SHP77 (cell line): ENCODE results near the gene RNF41.

Experiments
- DNase-seq, 2 experiments: peaks; one replicate each; lab custom pipeline; 2025; lab: John Stamatoyannopoulos, UW

The RNF41 gene

DNA sequence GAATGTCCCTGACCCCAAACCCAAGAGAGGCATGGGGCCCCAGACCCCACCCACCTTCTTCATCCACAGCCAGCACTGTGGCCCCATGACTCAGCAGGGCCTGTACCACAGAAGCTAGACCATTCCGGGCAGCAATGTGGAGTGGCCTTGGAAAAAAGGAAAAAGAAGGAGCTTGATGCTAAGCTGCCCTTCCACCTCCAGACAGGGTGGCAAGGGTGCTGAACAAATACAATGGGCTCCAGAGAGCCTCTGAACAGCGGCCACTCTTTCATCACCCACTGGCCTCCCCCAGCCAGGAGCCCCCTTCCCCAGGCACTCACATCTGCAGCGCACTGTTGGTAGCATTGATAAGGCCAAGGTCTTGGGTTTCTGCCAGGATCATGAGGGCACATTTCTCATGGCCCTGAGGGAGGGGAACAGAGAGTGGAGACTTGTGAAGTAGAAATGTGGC lies 22.0 kb upstream of the RNF41 start:
- DNase-seq = no peak

DNA sequence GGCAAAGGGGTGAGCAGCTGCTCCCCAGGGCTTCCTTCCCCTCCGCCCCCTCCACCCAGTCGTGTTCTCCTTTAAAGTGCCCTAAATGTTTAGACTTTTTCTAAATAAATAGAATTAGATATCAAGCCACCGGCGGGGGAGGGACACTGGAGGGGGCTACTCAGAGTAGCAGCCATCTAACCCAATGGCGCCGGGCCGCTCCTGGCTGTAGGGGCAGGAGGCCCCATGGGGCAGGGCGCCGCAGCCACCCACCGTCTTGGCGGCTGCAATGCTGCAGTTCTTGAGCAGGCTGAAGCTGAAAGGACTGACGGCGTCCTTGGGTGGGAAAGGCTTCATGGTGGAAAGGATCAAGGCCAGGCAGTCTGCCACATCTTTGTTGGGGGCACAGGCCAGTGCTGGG lies 21.3 kb upstream of the RNF41 start:
- DNase-seq = no peak

DNA sequence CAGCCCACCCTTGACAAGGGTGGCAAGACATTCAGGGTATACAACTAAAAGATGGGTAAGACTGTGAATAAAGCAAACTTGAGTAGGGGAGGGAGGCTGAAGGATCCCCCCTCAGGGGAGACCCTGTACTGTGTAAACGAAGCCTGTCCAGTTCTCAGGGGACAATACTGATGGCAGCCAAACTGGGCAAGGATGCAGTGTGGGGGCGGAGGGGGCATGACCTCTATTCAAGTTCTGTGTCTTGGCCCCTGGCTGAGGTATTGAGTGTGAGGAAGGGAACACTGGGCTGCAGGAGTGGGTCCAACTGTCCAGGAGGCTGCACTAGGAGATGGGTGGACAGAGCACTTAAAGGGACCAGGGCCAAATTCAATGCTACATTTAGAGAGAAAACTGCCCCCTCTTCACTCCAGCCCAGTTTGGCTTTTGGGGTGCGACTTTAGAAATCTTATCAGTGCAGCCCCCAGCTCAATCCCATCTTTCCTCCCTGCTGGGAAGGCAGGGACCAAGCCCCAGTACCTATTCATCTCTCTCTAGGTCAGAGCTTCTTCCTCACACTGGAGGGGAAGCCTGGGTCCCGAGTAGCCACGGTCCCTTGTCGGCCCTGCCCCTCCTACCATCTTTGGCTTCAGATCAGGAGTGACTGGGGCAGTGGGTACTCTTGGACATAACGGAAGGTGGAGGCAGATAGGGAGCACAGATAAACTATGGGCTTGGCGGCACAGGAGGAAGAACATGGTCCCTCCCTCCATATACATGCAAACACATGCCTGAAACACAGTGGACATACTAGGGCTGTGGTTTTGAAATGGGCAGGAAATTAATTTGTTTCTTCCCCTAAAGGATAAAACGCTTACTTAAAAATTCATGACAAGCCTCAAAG lies 19.9 kb upstream of the RNF41 start:
- no peak for DNase-seq

DNA sequence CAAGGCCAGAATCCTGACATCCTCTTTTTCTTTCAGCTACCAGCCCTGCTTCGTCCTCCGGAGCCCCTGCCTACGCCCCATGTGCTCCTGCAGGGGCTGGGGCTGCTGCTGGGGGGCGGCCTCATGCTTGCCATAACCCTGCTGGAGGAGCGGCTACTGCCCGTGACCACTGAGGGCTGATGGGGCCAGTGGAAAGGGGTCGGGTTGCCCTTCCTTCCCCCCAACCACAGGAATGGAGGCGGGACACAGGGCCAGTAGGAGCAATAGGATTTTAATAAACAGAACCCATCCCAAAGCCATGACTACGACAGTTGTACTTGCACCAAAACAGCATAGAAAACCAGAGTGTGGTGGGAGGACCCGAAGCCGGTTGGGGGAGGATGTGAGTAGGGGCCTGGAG lies 15.8 kb upstream of the RNF41 start:
- no peak for DNase-seq

DNA sequence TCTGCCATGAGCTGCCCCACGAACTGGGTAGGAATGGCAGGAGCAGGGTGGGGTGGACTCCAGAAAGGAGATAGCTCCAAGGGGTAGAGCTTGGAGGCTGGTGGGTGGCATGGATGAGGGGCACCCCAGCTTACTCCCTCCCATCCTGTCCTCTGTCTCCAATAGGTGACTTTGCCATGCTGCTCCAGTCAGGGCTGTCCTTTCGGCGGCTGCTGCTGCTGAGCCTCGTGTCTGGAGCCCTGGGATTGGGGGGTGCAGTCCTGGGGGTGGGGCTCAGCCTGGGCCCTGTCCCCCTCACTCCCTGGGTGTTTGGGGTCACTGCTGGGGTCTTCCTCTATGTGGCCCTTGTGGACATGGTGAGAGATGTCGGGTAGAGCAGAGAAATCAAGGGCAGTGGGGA lies 15.3 kb upstream of the RNF41 start:
- no peak for DNase-seq

DNA sequence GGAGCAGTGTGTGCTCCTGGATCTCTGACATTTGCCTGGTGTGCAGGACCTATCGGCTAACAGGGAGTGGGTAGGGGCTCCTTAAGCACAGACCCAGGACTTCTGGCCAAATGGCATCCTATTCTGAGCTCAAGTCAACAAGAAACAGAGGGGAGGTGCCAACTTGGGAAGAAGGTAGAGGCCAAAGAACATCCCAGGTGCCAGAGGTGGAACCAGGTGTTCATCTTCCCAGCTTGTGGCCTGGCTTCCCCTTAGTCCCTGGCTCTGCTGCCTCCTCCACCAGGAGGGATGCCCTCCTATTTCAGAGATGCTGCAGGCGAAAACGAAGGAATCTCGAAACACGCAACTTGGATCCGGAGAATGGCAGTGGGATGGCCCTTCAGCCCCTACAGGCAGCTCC lies 14.4 kb upstream of the RNF41 start:
- DNase-seq = no peak

DNA sequence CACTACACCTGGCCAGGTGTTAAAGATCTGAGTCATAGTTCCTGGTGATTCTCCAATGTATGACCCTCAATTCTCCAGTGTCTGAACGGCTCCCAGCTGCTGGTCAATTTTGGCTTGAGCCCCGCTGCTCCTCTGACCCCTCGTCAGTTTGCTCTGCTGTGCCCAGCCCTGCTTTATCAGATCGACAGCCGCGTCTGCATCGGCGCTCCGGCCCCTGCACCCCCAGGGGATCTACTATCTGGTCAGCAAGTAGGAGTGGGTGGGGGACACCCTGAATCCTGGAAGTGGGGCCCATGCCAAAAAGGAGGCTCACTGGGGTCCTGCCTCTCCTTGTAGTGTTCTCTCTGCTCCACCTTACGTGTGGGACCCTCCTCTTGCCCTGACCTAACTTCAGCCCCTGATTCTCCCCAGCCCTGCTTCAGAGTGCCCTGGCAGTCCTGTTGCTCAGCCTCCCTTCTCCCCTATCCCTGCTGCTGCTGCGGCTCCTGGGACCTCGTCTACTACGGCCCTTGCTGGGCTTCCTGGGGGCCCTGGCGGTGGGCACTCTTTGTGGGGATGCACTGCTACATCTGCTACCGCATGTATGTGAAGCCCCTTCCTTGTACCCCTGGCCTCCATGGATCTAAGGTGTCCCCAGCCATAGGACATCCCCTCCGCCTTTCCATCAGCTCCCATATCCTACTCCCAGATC lies 13.2 kb upstream of the RNF41 start:
- no peak for DNase-seq

DNA sequence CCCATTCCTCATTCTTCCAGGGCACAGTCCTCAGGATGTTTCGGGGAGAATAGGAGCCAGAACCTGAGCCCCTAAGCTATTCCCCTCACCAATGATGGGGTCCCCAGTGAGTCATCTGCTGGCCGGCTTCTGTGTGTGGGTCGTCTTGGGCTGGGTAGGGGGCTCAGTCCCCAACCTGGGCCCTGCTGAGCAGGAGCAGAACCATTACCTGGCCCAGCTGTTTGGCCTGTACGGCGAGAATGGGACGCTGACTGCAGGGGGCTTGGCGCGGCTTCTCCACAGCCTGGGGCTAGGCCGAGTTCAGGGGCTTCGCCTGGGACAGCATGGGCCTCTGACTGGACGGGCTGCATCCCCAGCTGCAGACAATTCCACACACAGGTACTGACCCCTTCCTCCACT lies 9.5 kb upstream of the RNF41 start:
- DNase-seq = no peak

DNA sequence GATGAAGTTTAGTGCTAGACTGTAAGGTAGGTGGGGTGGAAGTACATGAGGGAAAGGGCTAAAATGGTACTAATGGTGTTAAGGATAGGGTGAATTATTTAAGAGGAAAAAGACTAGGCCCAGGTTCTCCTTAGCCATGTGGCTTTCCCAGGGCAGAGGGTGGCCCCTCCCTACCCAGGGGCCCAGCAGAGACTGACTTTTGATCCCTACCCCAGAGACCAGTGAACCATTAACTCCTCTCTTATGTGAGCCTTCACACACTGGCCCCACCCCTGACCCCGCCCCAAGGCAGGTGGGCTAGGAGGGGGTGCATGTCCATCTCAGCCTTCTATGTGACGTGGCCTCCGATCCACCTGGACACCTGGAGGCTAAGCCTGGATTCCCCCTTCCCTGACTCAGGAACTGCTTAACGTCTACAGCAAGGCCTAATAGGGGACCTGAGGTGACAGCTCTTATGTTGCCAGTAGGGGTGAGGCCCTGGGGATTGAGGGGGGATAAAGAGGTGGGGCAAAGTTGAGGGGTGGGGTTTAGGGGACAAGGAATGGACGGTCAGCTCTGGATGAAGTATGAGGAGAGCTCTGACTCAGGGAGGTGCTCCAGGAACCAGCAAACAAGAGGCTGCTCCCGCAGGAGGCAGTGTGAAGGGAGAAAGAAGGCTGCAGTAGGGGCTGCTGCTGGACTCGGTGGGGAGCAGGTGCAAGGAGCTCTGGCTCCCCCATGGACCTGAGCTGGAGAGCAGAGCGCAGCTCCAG lies 8.9 kb upstream of the RNF41 start:
- no peak for DNase-seq

DNA sequence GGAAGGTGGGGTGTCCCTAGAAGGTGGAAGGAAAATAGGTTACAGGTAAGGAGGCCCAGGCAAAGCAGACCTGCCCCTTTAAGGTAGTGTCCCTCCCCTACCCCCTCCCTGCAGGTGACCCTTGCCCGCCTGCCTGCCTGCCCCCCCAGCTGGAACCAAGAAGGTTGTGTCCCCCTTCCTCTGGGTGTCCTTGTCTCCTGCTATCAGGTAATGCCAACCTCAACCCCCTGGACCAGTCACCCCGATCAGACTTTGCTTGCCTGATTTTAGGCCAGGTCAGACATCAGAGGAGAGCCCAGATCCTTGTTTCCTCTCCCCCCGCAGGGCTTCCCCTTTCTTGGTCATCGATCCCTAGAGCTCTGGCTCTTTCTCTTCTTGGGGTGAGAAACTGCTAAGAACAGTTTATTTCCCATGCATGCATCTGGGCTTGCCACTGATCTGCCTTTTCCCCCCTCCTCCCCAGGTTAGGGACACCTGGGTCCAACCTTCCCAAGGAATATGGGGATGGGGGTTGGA lies 8.3 kb upstream of the RNF41 start, which contains the start of gene SLC39A5:
Gene SLC39A5 (plus strand): TSS at position 136 of the 516 bp plus-strand sequence. CDS start 1,224 bp downstream, outside the sequence.
- no peak for DNase-seq

DNA sequence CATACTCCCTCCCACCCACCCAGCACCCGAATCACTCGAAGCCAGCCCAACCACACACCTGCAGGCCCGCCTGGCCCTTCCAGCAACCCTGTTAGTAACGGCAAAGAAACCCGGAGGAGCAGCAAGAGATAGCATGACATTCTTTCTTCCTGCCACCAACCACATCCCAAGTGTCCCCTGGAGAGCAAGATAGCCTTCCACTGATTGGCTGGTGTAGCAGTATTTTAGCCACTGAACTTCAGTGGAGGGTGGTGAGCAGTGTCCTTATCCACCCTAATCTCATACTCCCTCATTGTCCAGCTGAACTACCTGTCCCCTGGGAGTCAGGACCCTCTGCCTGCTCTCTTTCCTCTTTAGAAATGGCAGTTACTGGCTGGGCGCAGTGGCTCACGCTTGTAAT lies 7.4 kb upstream of the RNF41 start:
- DNase-seq = no peak

DNA sequence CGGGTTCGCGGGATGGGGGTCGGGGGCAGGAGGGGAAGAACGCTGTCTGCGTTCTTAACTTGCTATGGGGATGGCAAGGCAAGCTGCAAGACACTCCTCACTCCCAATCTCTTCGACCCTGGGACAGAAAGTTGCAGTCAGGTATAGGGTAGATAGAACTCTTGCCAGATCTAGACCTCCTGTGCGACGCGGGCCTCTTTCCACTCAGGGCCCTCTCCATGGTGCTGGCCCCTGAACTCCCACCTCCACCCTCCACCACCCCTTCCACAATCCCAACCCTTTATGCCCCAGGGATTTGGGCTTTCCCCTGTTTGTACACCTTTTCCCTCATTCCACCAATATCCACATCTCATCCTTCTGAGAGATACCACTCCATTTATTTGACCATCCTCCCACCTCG lies 3.2 kb upstream of the RNF41 start:
- no peak for DNase-seq

DNA sequence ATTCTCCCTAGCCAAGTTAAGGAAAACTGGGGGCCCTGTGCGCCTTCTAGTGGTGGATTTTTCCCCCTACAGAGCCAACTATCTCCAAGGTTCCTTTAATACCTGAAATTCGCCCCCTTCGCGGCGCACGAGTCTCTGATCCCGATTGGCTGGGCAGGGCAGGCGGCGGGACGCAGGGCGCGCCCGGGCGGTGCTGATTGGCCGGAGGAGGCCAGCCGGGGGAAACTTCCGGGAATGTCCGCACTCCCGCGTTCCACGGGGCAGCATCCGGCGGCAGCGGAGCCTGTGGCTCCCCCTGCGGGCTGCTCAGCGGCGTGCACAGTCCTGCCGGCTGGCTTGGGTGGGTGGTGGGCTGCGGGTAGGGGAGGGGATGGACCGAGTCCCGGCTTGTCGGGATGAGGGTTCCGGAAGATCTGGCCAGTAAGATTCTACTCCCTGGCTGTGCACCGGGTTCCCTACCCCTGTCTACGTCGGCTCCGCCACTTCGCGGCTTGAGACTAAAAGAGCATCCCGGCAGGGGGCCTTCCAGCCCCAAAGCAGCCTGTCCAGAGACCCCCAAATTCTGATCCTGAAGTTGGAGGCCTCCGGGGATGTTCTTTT lies 2.5 kb upstream of the RNF41 start, which contains the start of gene NABP2:
Gene NABP2 (plus strand): TSS at position 241 of the 600 bp plus-strand sequence. CDS start 515 bp downstream, outside the sequence.
- DNase-seq = peak; percentile 94 to 96

DNA sequence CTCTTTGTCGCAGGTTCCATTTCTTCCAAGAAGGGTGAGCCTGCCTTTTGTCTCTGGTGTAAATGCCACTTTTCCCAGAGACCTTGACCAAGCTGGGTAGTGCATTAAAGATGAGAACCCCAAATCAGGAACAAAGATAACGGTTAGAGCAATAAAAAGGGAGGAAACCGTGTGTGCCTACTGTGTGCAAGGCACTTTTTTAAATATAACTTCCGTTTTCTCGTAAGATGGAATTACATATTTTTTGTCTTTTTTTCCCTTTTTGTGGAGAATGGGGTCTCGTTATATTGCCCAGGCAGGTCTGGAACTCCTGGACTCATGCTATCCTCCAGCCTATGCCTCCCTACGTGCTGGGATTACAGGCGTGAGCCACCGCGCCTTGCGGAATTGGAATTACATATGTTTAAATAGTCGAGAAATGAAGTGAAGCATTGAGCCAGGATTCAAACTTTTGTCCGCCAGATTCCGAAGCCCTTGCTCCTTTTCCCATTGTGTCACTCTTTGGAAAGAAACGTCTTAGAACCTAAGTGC lies 1.9 kb upstream of the RNF41 start:
- DNase-seq = no peak

DNA sequence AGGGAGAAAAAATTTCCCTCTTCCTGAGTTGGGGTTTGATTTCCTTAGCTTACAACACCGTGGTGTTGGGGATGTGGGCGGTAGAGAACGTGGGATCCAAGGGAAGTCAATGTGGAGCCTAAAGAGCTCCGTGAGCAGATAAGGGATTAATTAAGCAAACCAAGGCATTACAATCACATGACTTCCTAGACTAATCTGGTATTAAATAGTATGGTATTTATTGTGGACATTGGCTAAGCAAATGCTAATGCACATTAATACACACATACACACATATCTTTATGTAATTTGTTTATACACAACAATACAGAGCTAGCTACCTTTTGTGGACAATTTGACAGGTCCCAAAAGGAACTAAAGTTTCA lies 791 bp upstream of the RNF41 start:
- no peak for DNase-seq

DNA sequence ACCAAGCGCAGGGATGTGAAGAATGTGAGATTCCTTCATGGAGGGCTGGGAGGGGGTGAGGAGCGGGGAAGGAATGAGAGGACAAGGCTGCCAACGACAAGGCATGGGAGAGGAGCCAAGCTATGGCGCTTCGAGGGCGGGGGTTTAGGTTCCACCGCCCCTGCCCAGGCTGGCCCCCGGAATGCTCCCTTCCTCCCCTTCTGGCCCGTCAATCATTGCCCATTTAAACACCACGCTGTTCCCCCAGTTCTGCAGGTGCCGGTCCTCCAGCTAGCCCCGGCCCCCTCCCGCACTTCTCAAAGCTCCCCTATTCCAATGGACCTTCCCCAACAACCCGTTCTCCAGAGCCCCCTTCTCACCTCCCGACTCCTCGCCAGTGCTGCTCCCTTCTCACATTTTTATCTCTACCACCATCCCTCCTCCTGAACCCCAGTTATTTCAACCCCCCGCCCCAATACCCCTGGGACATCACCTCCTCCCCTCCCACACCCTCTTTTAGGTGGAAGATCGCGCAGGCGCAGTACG lies 428 bp downstream of the RNF41 start:
- DNase-seq = peak in 1 of 2 experiments; percentile 3

DNA sequence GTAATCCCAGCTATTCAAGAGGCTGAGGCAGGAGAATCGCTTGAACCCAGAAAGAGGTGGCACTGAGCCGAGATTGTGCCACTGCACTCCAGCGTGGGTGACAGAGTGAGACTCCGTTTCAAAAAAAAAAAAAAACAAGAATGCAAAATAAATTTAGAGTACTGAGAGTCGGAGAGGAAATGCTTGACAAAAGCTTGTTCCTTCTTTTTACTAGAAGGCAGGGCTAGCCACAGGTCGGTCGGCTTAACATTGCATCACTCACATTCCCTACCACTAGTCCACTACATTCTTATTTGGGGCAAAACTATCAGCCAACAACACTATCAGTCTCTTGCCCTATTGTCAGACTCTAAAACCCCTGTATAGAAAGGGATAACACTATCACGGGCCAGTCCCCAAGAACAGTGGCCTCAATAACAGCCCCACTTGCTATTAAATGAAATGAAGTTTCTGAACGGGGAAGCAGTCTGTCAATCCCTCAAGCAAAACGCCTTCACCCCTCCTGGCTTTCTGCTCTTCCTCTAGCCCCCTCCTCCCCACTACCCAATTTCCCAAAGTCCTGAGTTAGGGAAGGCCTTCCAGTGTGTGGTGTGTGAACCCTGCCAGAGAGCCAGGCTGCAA lies 1.0 kb downstream of the RNF41 start:
- DNase-seq = no peak

DNA sequence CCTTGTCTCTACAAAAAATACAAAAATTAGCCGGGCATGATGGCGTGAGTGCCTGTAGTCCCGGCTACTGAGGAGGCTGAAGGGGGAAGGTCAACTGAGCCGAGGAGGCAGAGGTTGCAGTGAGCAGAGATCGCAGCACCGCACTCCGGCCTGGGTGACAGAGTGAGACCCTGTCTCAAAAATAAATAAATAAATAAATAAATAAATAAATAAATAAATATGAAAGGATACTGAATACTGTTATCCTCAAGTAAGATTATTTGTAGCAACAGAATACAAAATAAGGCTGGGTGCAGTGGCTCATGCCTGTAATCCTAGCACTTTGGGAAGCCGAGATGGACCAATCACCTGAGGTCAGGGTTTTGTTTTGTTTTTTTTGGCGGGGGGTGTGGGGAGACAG lies 1.9 kb downstream of the RNF41 start:
- DNase-seq = no peak

DNA sequence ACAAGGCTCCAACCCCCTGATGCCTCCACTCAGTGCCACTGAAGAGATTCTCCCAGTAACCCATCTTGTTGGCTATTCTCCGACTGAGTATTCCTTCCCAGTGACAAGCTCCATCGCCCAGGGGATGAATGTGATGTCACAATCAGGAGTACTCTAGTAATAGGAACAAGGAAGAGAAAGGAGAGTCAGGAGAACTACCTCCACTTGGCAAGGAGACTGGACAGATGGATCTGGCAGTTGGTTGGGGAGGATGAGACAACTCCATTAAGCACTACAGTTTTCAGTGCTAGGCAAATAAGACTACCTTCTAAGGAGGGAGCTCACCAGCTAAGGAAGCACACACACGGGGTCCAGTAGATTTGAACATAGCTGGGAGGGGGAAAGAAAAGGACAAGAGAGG lies 5.3 kb downstream of the RNF41 start:
- DNase-seq = no peak

DNA sequence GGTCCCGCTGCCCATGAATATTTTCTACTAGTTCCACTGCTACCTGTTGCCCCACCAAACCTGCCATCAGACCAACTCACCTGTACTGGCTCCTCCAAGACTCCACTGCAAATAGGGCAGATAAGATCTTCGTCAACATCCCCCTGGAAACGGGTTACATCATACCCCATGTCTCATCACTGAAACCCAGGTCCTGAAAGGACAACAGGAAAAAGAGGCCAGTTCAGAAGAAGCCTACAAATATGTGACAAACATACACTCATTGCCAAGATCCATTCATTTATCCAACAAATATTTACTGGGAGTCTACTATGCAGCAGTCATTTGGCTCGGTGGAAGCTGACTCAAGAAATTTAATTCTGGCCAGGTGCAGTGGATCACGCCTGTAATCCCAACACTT lies 7.8 kb downstream of the RNF41 start:
- DNase-seq = no peak

DNA sequence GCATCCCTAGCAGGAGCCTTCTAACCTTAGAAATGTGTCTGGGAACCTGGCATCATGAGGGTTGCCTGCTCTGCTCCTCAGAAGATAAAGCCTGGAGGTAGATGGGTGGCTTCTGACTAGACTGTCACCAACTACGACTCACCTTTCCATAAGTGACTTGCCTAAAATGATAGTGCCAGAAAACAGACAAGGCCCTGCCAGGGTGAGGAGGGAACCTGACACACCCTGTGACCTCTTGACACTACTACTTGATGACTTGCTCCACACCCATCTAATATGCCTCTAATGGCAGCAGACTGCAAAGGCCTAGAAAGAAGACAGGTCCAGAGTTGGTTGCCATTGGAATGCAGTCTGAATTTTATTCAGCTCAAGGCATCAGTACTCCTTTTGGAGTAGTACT lies 9.4 kb downstream of the RNF41 start:
- DNase-seq = no peak
